ENCODE measurements around the gene ONECUT3.

ONECUT3 gene

GRCh38 chr19:1768248-1768647 is 14.9 kb downstream of the ONECUT3 start:
- no peak for TF ChIP-seq CTCF (IDR thresholded peaks at IDR 0.05; ENCODE audit: extremely low read depth, missing control alignments)
- no peak for DNase-seq (ENCODE audit: low spot score)

GRCh38 chr19:1768918-1769644 is 15.8 kb downstream of the ONECUT3 start:
- DNase-seq (ENCODE audit: low spot score): no peak
- no peak for TF ChIP-seq CTCF (IDR thresholded peaks at IDR 0.05; ENCODE audit: extremely low read depth, missing control alignments)

- no peak for TF ChIP-seq CTCF (IDR thresholded peaks at IDR 0.05; ENCODE audit: extremely low read depth, missing control alignments)
- no peak for DNase-seq (ENCODE audit: low spot score)
Measured at GRCh38 chr19:1769645-1769985, 16.3 kb downstream of the ONECUT3 start.

- DNase-seq (ENCODE audit: low spot score): no peak
- TF ChIP-seq CTCF (IDR thresholded peaks at IDR 0.05; ENCODE audit: extremely low read depth, missing control alignments): no peak
Measured at GRCh38 chr19:1770866-1771576, 17.7 kb downstream of the ONECUT3 start.

GRCh38 chr19:1773184-1773583 is 19.9 kb downstream of the ONECUT3 start:
- DNase-seq (ENCODE audit: low spot score): no peak
- no peak for TF ChIP-seq CTCF (IDR thresholded peaks at IDR 0.05; ENCODE audit: extremely low read depth, missing control alignments)

GRCh38 chr19:1774989-1775772 is 21.9 kb downstream of the ONECUT3 start:
- TF ChIP-seq CTCF (IDR thresholded peaks at IDR 0.05; ENCODE audit: extremely low read depth, missing control alignments): peak; percentile 37
- peak; percentile 57 for DNase-seq (ENCODE audit: low spot score)
